GM19455 (cell line): ENCODE measurements around the gene SIRT7.

ENCODE experiments used
- ATAC-seq: cut with Tn5 transposase; IDR thresholded peaks from one replicate; pipeline ENCODE4 v1.9.1; 2021; ENCODE audit not compliant: unreplicated experiment

Gene SIRT7

GRCh38 chr17:81907219-81908145, 10.5 kb downstream of the SIRT7 start:
- ATAC-seq = no peak

- no peak for ATAC-seq
Measured at GRCh38 chr17:81906476-81907218, 11.3 kb downstream of the SIRT7 start.

- no peak for ATAC-seq
Measured at GRCh38 chr17:81905993-81906392, 12.0 kb downstream of the SIRT7 start.

GRCh38 chr17:81905424-81905875, 12.5 kb downstream of the SIRT7 start:
- ATAC-seq = no peak

GRCh38 chr17:81904600-81905423, 13.2 kb downstream of the SIRT7 start:
- no peak for ATAC-seq

GRCh38 chr17:81903896-81904599, 13.9 kb downstream of the SIRT7 start:
- ATAC-seq = no peak

GRCh38 chr17:81903415-81903831, 14.6 kb downstream of the SIRT7 start:
- no peak for ATAC-seq

GRCh38 chr17:81902653-81903414, 15.1 kb downstream of the SIRT7 start:
- ATAC-seq = no peak

GRCh38 chr17:81902023-81902652, 15.8 kb downstream of the SIRT7 start, which contains the start of gene NPB:
Gene NPB, plus strand, starts transcription at chr17:81902238. Its CDS starts 40 bp downstream, at chr17:81902278.
- ATAC-seq = no peak

GRCh38 chr17:81901167-81902022, 16.6 kb downstream of the SIRT7 start:
- no peak for ATAC-seq

GRCh38 chr17:81900181-81900820, 17.7 kb downstream of the SIRT7 start:
- no peak for ATAC-seq

GRCh38 chr17:81899514-81900166, 18.3 kb downstream of the SIRT7 start:
- no peak for ATAC-seq

GRCh38 chr17:81898885-81899284, 19.1 kb downstream of the SIRT7 start:
- no peak for ATAC-seq

GRCh38 chr17:81898029-81898866, 19.7 kb downstream of the SIRT7 start:
- ATAC-seq = no peak

- ATAC-seq = no peak
Measured at GRCh38 chr17:81895400-81895799, 22.6 kb downstream of the SIRT7 start.

- no peak for ATAC-seq
Measured at GRCh38 chr17:81891303-81891552, 26.7 kb downstream of the SIRT7 start.
